Forelimb muscle (tissue), 1 donor: ENCODE measurements around the gene LIMD2. TPM values are rescaled to one million over a fixed set of nuclear protein-coding genes. Genes with fewer than 3 reads are reported as not detected.
"Not testable (repeated sequence)": the region's sequence is repeated elsewhere in the genome, so short reads cannot be mapped to it uniquely, and the experiment has no call there.

Experiments
- DNase-seq: peaks from one replicate; pipeline ENCODE4 v3.0.0-alpha.2; 2013; ENCODE audit warnings: low read depth
- polyA plus RNA-seq: library from polyadenylated mRNA; unstranded; fragments of 120-200 nt; gene quantifications from one replicate; pipeline ENCODE4 v1.2.1, GENCODE V29; 2013; ENCODE audit not compliant: insufficient read length

LIMD2 gene
- polyA plus RNA-seq = 8.2 TPM

GRCh38 chr17:63699638-63700527 lies at the start of gene LIMD2:
LIMD2 (minus strand) TSS chr17:63700125; CDS start chr17:63699298, 827 bp downstream.
- DNase-seq = no peak

GRCh38 chr17:63741408-63742173 lies 41.7 kb upstream of the LIMD2 start, which contains the start of gene STRADA:
STRADA (minus strand) TSS chr17:63741799; CDS start chr17:63728369, 13,430 bp downstream.
- peak; percentile 94 for DNase-seq

- no peak for DNase-seq
Measured at GRCh38 chr17:63741143-63741407, 41.1 kb upstream of the LIMD2 start.

- DNase-seq = no peak
Measured at GRCh38 chr17:63740464-63741142, 40.7 kb upstream of the LIMD2 start.

GRCh38 chr17:63735691-63736090 lies 35.8 kb upstream of the LIMD2 start:
- DNase-seq = no peak

- DNase-seq = no peak
Measured at GRCh38 chr17:63722403-63722802, 22.5 kb upstream of the LIMD2 start.

GRCh38 chr17:63720194-63720593 lies 20.3 kb upstream of the LIMD2 start:
- not testable (repeated sequence) for DNase-seq

GRCh38 chr17:63718988-63719387 lies 19.1 kb upstream of the LIMD2 start:
- DNase-seq = no peak

GRCh38 chr17:63716426-63716825 lies 16.5 kb upstream of the LIMD2 start:
- DNase-seq = no peak

- DNase-seq = no peak
Measured at GRCh38 chr17:63714550-63715277, 14.8 kb upstream of the LIMD2 start.

GRCh38 chr17:63709110-63709509 lies 9.2 kb upstream of the LIMD2 start:
- DNase-seq = no peak

GRCh38 chr17:63707151-63707550 lies 7.2 kb upstream of the LIMD2 start:
- DNase-seq = no peak

GRCh38 chr17:63706336-63707082 lies 6.6 kb upstream of the LIMD2 start:
- no peak for DNase-seq

GRCh38 chr17:63705657-63706056 lies 5.7 kb upstream of the LIMD2 start:
- no peak for DNase-seq

GRCh38 chr17:63704836-63705235 lies 4.9 kb upstream of the LIMD2 start:
- no peak for DNase-seq

GRCh38 chr17:63704259-63704576 lies 4.3 kb upstream of the LIMD2 start:
- DNase-seq = no peak

- DNase-seq = no peak
Measured at GRCh38 chr17:63703556-63704258, 3.8 kb upstream of the LIMD2 start.

GRCh38 chr17:63703029-63703428 lies 3.1 kb upstream of the LIMD2 start:
- no peak for DNase-seq

GRCh38 chr17:63702721-63703015 lies 2.7 kb upstream of the LIMD2 start:
- no peak for DNase-seq

- no peak for DNase-seq
Measured at GRCh38 chr17:63701868-63702720, 2.2 kb upstream of the LIMD2 start.
